ENCODE data around the gene SYNC.
A peak's percentile ranks its signal among the peaks of the same experiment; 100 is the strongest.
"Not testable (repeated sequence)": the region's sequence is repeated elsewhere in the genome, so short reads cannot be mapped to it uniquely, and the experiment has no call there.

SYNC gene

DNA sequence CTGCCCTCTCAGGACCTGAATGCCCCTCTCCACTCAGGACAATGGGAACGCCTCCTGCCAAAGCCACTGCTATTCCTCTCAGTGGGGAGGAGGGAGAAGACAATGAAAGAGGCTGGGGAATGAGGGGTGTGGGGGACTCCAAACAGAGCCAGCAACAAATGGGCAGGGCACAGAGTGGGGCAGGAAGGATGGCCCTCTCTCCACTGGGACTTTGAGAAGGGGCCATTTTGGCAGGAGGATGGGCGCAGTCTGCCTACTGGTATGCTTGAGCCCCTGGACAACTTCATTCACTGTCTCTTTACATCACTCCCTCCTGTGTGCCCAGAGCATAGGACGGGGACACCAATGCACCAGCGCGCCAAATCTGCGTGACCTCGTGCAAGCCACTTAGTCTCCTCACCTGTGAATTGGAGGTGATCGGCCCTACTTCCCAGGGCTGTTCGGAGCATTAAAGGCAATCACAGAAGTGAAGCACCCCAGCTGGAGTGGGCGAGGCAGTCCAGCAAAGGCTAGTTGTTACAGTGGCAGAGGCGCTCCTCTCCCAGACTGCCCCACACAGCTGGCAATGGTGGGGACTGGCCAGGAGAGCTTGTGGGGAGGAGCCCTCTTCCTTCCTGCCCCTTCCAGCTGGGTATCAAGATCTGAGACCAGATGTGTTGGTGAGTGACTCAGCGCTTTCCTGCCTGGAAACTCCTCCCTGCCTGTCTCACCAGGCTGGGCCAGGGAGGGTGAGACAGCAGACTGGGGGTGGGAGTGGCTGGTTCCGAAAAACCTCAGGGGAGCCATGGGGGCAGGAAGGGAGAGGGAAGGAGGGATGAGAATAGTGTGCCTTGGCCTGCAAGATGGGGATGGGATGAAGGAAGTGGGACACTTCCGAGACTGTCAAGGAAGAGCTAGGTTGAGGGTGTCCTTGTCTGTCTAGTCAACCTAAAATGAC, 22.4 kb upstream of the SYNC start:
- no peak for DNase-seq

DNA sequence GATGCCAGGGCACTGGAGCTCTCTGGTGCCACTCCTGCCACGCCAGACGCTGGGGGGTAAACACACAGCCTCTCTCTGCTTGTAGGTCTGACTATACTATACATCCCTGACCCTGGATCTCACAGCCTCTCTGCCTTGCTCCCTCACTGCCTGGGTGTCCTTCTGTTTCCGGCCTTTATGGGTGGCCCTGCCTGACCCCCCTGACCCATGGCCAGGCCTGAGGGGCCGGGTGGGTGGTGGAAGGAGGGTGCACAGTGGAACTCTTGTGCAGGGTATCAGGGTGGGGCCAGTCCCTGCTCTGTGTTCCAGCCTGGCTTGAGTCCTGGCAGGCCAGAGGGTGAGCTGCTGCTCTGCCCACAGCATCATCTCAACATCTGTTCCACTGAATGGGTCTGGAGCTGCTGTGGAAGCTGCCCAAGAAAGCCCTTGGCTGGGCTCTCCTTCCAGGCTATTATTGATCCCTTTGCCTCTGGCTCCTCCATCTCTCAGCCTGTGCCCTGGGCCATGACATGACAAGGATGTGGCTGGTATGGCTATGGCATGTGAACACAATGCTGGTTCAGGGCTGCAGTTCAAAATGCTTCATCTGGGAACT, 17.2 kb upstream of the SYNC start:
- no peak for DNase-seq

DNA sequence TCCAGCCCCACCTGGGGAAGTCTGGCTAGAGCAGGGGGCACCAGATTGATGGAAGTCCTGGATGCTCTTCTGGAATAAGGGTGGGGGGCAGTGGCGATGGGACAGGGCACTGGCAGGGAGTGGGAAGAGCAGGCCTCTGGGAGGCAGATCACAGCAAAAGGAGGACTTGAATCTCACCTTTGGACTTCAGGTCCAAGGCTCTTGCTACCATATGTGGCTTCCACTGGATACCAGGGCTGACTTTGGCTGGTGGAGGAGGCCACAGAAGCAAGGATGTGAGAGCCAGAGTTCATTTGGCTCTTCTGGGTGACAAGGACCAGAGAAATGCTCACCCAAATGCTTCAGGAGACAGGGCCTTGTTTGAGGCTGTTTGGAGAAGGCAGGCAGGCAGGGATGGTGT, 16.0 kb upstream of the SYNC start:
- DNase-seq = no peak

DNA sequence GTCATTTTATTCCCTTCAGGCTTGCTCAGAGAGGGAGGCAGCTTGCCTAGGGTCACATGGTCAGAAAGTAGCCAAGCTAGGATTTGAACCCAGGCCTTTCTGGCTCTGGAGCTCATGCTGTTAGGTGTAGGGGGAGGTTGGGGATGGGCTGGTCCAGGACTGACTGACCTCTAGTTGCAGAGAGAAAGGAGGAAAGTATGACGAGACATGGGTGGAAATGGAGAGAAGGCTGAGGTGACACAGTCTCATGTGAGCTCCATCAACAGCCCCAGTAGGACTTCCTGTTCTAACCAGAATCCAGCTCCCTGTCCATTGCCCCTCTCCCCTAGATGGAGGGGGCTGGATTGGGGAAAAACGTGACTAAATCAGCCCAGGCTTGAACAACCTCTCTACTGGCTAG, 15.5 kb upstream of the SYNC start:
- DNase-seq = no peak

DNA sequence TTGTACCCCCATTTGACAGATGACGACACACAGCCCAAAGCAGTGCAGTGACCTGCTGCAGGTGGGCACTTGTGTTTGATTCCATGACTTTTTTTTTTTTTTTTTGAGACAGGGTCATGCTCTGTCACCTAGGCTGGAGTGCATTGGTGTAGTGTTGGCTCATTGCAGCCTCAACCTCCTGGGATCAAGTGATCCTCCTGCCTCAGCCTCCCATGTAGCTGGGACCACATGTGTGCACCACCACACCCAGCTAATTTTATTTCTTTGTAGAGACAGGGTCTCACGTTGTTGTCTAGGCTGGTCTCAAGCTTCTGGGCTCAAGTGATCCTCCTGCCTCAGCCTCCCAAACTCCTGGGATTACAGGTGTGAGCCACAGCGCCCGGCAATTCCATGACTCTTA, 14.9 kb upstream of the SYNC start:
- no peak for DNase-seq

DNA sequence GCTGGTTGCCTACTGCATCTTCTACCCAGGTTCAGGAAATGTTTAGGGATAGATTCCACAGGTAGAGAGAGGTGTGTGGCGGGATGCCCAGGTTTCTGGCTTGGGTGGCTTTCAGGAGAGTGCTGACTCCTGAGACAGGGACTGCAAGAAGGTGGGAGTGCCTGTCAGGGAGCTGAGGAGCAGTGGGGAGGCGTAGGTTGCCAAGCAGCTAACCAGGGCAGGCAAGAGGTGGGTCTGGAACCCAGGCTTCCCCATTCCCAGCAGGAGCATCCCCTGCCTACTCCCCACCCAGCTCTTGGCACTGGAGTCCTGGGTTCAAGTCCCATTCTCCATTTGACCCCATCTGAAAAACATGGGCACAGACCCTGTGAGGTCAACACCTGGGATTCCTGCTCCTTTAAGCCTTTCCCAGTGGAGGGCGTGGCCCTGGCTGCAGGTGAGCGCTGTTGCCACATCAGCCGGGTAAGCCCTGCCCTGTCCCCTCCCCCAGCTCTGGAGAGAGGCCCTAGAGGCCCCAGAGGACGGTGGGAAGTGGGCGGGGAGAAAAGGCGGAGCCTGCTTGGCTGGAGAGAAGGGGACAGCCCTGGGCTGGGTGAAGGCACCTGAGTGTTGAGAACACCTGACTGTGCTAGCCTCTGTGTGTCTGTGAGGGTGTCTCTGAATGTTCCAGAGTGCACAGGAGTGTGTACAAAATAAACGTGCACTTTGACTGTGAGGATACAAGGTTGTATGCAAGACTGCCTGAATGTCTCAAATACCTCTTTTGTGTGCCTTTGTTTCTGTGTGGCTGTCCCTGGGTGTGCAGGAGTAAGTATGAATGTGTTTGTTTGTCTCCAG, 14.0 kb upstream of the SYNC start:
- DNase-seq = peak; percentile 71

DNA sequence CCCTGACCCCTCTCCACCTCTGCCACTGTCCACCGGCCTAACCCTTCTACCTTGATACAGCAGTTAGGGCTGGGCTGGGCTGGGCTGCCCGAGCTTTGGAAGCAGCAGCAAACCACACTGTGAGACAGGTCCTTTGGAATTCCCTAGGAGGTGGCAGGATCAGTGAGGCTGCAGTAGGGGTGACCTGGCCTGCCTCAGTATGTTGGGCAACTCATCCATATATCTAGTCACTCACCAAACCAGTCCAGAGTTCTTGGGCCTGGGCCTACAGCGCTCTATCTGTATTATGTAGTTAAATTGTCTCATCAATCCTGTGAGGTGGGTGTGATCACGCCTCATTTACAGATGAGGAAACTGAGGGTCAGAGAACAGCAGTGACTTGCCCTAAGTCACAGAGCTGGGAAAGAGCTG, 13.3 kb upstream of the SYNC start:
- DNase-seq = no peak

DNA sequence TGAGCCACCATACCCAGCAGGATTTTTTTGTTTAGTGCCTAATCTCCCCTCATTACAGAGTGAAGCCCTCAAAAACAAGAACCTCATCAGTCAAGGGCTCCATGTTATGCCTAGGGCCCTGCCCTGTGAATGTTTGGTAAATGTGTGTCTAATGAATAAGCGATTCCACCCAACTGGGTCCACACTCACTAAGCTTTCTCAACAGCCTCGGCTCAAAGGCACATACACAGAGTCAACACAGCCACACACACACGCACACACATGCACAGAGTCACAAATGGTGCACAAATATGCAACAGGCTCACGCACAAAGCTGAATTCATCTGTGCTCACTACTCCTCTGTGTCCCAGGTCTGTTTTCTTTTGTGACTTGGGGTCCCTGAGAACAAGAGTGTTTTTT, 11.7 kb upstream of the SYNC start:
- no peak for DNase-seq

DNA sequence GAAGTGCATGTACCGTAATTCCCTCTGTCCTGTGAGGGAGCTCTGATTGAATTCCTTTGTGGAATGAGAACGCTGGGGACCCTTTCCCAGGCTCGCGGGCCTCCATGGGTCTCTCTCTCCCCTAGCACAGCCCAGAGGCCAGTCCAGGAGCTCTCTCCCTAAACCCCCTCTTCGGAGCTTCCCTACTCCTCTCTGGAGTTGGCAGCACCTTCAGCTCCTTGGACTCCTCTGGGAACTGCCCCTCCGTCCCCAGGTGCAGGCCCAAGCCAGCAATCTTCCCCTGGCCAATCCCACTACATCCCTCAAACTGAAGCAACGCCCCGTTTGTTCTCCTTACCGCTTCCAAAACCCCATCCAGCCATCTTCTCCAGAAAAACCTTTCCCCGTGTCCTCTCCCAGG, 10.5 kb upstream of the SYNC start:
- DNase-seq = no peak

DNA sequence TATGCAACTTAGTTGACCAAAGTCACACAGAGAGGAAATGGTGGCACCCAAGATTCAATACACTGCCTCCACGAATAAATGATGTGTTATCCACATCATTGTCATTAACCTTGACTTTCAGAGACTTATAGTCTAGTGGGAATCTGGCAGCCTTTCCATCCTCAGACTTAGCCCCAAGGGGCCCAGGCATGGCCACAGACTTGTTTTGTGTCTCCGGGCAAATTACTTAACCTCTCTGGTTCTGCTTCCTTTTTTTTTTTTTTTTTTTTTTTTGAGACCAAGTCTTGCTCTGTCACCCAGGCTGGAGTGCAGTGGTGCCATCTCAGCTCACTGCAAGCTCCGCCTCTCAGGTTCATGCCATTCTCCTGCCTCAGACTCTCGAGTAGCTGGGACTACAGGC, 8.7 kb upstream of the SYNC start:
- not testable (repeated sequence) for DNase-seq

DNA sequence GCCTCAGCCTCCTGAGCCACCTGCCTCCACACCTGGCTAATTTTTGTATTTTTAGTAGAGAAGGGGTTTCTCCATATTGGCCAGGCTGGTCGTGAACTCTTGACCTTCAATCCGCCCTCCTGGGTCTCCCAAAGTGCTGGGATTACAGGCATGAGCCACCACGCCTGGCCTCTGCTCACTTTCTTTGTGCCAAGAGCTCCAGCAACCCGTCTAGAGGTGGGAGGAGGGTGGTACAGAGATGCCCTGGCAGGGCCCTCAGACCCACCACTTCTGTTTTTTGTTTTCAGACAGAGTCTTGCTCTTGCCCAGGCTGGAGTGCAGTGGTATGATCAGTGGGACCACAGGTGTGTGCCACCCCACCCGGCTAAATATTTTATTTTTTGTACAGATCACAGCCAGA, 6.9 kb upstream of the SYNC start:
- no peak for DNase-seq

DNA sequence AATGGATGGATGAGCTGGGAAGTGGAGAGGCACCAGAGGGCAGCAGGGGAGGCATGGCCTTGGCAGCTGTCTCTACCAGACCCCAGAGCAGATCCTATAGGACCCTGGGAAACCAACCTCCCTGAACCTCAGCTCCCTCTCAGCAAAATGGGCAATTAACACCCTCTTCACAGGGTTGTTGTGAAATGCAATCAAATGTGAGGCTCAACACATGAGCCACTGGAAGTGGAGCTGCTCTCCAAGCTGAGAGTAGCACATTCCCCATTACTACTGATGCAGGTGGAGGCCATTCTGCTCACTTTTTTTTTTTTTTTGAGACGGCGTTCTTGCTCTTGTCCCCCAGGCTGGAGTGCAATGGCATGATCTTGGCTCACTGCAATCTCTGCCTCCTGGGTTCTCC, 6.5 kb upstream of the SYNC start:
- DNase-seq = no peak

DNA sequence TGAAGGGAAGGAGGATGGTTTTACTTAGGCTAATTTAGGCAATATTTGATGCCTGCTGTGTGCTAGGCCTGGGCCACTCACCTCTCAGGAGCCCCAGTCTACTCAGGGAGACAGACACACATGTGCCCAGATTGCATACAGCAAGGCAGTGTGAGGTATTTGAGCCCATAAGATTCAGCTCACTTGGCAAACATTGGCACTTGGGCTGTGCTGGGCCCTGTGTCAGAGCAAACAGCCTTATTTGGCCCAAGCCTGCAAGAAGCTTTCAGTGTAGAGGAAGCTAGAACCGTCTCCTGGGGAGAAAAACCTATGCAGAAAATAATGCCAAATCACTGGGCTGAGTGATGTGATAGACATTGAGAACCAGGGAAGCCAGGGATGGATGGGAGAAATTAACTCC, 3.9 kb upstream of the SYNC start:
- DNase-seq = no peak

DNA sequence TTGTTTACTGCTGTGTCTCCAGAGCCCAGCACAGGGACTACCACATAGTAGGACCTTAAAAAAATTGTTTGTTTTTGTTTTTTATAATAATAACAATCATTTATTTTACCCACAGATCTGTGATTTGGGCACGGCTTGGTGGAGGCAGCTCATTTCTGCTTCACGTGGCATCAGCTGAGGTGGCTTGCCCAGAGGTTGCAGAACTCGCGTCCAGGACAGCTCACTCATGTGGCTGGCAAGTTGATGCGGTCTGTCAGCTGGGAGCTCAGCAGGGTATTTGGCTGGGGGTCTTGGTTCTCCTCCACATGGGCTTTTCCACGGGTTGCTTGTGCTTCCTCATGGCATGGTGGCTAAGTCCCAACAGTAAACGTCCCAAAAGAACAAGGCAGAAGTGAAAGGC, 2.9 kb upstream of the SYNC start:
- DNase-seq = no peak

DNA sequence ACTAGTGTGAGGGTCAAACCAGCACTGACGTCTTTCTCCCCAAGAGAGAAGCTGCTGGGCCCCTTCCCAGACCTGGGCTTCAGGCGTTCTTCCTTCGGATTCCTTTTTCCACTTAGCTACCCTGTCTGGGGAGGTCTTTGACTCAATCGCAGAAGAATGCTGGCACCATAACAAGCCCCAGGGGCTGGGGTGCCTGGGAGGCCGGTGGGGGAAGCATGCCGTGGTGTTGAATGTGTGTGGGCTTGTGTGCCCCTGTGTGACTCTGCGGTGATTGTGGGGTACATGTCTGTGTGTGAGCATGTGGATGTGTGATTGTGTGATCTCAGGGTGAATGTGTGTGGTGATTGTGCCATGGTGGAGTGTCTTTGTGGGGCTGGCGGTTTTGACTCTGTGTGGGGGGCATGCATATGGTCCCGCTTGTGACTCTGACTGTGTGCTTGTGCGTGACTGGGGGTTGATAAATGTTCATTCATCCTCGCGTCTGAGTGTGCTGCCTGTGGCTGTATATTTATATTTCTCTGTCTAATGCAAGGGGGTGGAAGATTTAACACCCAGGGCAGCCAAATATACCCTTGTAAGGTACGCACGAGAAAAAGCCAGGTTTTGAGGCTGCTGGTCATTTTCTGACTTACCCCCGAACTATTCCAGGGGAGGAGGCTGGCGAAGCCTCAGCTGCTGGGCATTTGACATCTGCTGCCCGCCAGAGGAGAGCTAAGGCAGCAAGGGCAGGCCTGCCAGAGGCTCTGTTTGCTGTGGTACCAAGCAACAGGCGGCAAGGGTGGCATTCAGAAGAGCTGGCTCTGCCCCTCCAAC, 1.1 kb upstream of the SYNC start:
- no peak for DNase-seq

DNA sequence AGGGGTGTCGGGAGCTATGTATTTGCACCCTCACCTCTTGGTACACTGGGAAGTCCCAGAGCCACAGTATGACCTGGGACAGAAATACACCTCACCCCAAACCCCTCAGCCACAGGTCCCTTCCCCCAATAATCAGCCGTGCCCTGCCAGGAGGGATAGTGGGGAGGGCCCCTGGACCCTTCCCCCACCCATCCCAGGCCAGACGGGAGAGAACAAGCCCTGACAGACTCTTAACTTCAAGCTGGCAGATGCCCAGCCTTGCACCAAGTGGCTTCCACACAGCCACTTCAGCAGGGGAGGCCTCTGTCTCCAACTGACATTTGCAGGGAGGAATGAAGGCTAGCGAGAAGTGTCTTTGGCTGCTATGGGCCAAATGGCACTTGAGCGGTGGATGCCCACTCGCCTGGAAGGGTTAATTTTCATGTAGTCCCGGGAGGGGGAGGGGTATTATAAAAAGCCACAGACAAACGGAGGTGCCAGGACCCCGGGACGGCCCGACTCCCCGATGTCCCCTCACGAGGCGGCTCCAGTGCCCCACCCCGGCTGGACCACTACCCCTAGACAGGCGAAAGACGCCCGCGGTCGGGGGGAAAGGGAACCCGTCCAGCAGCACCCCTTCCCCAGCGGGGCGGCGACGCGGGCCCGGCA, 495 bp downstream of the SYNC start:
- peak; percentile 7 for DNase-seq

DNA sequence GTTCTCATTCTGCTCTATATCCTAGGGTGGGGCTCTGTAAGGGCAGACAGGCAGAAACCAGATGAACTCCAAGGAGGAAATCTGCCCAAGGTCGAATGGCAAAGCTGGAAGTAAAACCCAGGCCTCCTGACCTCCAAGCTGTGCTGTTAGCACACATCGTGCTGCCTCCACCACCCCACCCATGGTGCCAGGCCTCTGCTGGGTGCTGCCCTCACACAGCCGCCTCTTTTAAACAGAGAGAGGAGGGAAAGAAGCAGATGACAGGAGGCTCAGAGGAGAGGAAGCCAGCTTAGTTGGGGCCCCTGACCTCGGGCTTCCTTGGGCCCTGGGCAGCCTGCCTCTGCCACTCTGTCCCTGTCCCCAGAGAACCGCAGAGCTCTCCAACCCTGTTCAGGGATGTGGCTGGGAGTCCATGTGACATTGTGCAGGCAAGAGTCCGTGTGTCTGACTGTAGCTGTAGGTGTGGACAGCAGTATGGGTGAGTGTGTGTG, 1.1 kb downstream of the SYNC start:
- no peak for DNase-seq

DNA sequence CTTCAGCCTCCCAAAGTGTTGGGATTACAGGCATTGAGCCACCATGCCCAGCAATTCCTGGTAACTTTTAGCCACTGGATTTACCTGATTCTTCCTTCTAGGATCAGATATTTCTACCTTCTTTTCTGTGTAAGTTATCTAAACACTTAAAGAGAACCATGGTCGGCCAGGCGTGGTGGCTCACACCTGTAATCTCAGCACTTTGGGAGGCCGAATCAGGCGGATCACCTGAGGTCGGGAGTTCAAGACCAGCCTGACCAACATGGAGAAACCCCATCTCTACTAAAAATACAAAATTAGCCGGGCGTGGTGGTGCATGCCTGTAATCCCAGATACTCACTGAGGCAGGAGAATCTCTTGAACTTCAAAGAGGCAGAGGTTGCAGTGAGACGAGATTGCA, 5.6 kb downstream of the SYNC start:
- DNase-seq = not testable (repeated sequence)

DNA sequence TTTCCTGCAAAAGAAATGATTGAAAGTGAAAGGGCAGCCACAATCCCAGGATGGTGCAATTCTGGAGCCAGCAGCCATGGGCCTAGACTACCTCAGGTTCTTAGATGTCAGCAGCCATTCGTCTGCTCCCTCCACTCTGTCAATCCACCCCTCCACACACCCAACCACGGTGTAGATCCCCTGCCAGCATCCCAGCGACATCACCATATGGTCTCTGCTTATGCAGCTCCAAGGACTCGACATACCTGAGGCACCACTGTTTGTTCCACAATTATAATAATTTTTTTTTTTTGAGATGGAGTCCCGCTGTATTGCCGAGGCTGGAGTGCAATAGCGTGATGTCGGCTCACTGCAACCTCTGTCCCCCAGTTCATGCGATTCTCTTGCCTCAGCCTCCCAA, 6.5 kb downstream of the SYNC start:
- DNase-seq = no peak

DNA sequence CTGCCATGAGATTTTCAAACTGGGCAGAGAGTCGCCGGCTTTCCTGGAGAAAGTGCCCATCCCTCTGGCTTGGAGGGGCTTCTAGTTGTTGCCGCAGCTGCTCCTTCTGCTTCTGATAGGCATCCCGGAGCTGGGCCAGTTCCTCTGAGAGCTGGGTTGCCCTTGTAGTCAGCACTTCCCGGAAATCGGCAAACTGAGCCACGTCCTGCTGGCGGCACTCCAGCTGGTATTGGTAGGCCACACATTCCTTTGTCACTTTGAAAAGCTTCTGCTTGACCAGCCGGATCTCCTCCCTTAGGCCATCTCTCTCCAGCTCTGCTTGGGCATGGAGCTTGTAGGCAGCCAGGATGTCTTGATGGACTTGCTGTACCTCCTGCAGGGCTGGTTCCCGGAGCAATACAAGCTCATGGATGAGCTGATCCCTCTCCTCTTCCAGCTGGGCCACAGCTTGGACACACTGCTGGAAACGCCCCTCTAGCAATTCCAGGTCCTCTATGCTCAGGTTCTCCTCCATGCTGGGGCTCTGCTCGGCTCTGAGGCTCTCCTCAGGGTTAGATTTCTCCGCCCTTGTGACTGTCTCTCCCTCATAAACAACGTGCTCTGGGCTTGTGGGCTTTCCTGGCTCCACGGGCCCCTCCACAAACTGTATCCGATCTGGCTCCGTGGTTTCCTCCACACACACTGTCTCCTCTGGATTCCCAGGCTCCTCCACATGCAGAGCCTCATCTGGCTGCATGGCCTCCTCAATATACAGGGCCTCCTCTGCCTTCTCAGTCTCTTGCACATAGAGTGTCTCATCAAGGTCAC, 7.3 kb downstream of the SYNC start:
- no peak for DNase-seq

DNA sequence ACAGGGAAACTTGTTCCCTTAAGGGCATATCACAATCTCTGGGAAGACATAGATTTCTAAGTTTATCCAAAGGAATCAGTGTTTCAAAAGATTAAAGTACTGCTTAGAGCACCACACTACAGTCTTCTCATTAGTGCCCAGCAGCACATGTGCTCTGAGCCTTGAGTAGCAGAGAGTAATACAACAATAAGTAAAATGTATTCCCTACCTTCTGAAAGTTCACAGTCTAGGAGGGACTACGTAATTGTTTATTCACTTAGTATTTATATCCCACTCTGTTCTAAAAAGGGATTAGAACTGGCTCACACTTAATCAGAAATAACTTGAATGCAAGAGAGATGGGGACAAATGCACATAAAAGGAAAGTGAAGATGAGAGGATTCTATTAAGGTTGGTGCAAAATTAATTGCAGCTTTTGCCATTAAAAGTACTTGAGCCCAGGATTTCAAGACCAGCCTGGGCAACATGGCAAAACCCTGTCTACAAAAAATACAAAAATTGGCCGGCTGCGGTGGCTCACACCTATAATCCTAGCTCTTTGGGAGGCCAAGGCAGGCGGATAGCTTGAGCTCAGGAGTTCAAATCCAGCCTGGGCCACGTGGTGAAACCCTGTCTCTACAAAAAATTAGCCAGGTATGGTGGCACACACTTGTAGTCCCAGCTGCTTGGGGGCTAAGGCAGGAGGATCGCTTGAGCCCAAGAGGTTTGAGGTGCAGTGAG, 9.0 kb downstream of the SYNC start:
- no peak for DNase-seq

All from NCI-H1092 (cell line).